ENCODE measurements around the gene TMEFF2. TPM values are rescaled to one million over a fixed set of nuclear protein-coding genes. Genes with fewer than 3 reads are reported as not detected.
"Not testable (repeated sequence)": the region's sequence is repeated elsewhere in the genome, so short reads cannot be mapped to it uniquely, and the experiment has no call there.

TMEFF2 gene
- polyA plus RNA-seq, 2 donors: 0.02 to 0.08 TPM

GRCh38 chr2:192123847-192124246 is 70.9 kb downstream of the TMEFF2 start:
- Histone ChIP-seq H3K36me3 (ENCODE audit: control insufficient read depth in 2 of 2, insufficient read depth in 2 of 2, low read length in 1 of 2) (no peaks in the 10 kb centered on the region), H3K4me1 (ENCODE audit: control insufficient read depth in 2 of 2, insufficient read depth in 2 of 2, low read length in 1 of 2) (no peaks in the 10 kb centered on the region), H3K9me3 (ENCODE audit: control insufficient read depth in 2 of 2, insufficient read depth in 1 of 2, low read depth in 1 of 2, low read length in 1 of 2) (no peaks in the 10 kb centered on the region), H3K27ac (ENCODE audit: low read depth in 2 of 2, low read length in 1 of 2) (no peak overlapping the region), H3K4me3 (ENCODE audit: low read depth in 1 of 2, low read length in 2 of 2) (no peak overlapping the region), H3K27me3 (ENCODE audit: control insufficient read depth in 1 of 2, insufficient read depth in 2 of 2, low read length in 2 of 2) (no peaks in the 10 kb centered on the region)

GRCh38 chr2:192122946-192123345 is 71.8 kb downstream of the TMEFF2 start:
- Histone ChIP-seq H3K4me1 (ENCODE audit: control insufficient read depth in 2 of 2, insufficient read depth in 2 of 2, low read length in 1 of 2) (no peaks in the 10 kb centered on the region), H3K9me3 (ENCODE audit: control insufficient read depth in 2 of 2, insufficient read depth in 1 of 2, low read depth in 1 of 2, low read length in 1 of 2) (no peaks in the 10 kb centered on the region), H3K27ac (ENCODE audit: low read depth in 2 of 2, low read length in 1 of 2) (no peak overlapping the region), H3K36me3 (ENCODE audit: control insufficient read depth in 2 of 2, insufficient read depth in 2 of 2, low read length in 1 of 2) (no peaks in the 10 kb centered on the region), H3K27me3 (ENCODE audit: control insufficient read depth in 1 of 2, insufficient read depth in 2 of 2, low read length in 2 of 2) (no peaks in the 10 kb centered on the region), H3K4me3 (ENCODE audit: low read depth in 1 of 2, low read length in 2 of 2) (no peak overlapping the region)

GRCh38 chr2:192122141-192122540 is 72.6 kb downstream of the TMEFF2 start:
- Histone ChIP-seq H3K4me1 (ENCODE audit: control insufficient read depth in 2 of 2, insufficient read depth in 2 of 2, low read length in 1 of 2) (no peaks in the 10 kb centered on the region), H3K36me3 (ENCODE audit: control insufficient read depth in 2 of 2, insufficient read depth in 2 of 2, low read length in 1 of 2) (no peaks in the 10 kb centered on the region), H3K4me3 (ENCODE audit: low read depth in 1 of 2, low read length in 2 of 2) (no peak overlapping the region), H3K27ac (ENCODE audit: low read depth in 2 of 2, low read length in 1 of 2) (no peak overlapping the region), H3K27me3 (ENCODE audit: control insufficient read depth in 1 of 2, insufficient read depth in 2 of 2, low read length in 2 of 2) (no peaks in the 10 kb centered on the region), H3K9me3 (ENCODE audit: control insufficient read depth in 2 of 2, insufficient read depth in 1 of 2, low read depth in 1 of 2, low read length in 1 of 2) (no peaks in the 10 kb centered on the region)
- WGBS, 2 donors: 68 to 69% methylated on average over 1 of the region's 1 CpG

- WGBS, 2 donors: 77 to 88% methylated on average over 1 of the region's 1 CpG
- Histone ChIP-seq H3K27me3 (ENCODE audit: control insufficient read depth in 1 of 2, insufficient read depth in 2 of 2, low read length in 2 of 2) (no peaks in the 10 kb centered on the region), H3K36me3 (ENCODE audit: control insufficient read depth in 2 of 2, insufficient read depth in 2 of 2, low read length in 1 of 2) (no peaks in the 10 kb centered on the region), H3K27ac (ENCODE audit: low read depth in 2 of 2, low read length in 1 of 2) (no peak overlapping the region), H3K4me3 (ENCODE audit: low read depth in 1 of 2, low read length in 2 of 2) (no peak overlapping the region), H3K4me1 (ENCODE audit: control insufficient read depth in 2 of 2, insufficient read depth in 2 of 2, low read length in 1 of 2) (no peaks in the 10 kb centered on the region), H3K9me3 (ENCODE audit: control insufficient read depth in 2 of 2, insufficient read depth in 1 of 2, low read depth in 1 of 2, low read length in 1 of 2) (no peaks in the 10 kb centered on the region)
Observed at GRCh38 chr2:192119536-192119935, 75.2 kb downstream of the TMEFF2 start.

- Histone ChIP-seq H3K9me3 (ENCODE audit: control insufficient read depth in 2 of 2, insufficient read depth in 1 of 2, low read depth in 1 of 2, low read length in 1 of 2) (no peaks in the 10 kb centered on the region), H3K36me3 (ENCODE audit: control insufficient read depth in 2 of 2, insufficient read depth in 2 of 2, low read length in 1 of 2) (no peaks in the 10 kb centered on the region), H3K27me3 (ENCODE audit: control insufficient read depth in 1 of 2, insufficient read depth in 2 of 2, low read length in 2 of 2) (no peaks in the 10 kb centered on the region), H3K4me3 (ENCODE audit: low read depth in 1 of 2, low read length in 2 of 2) (no peak overlapping the region), H3K4me1 (ENCODE audit: control insufficient read depth in 2 of 2, insufficient read depth in 2 of 2, low read length in 1 of 2) (no peaks in the 10 kb centered on the region), H3K27ac (ENCODE audit: low read depth in 2 of 2, low read length in 1 of 2) (no peak overlapping the region)
- WGBS, 2 donors: 38 to 48% methylated on average over 2 of the region's 2 CpGs
Observed at GRCh38 chr2:192117705-192118104, 77.0 kb downstream of the TMEFF2 start.

- H3K9me3 ChIP-seq (ENCODE audit: control insufficient read depth in 2 of 2, insufficient read depth in 1 of 2, low read depth in 1 of 2, low read length in 1 of 2); H3K4me3 ChIP-seq (ENCODE audit: low read depth in 1 of 2, low read length in 2 of 2); H3K27ac ChIP-seq (ENCODE audit: low read depth in 2 of 2, low read length in 1 of 2); H3K27me3 ChIP-seq (ENCODE audit: control insufficient read depth in 1 of 2, insufficient read depth in 2 of 2, low read length in 2 of 2); H3K4me1 ChIP-seq (ENCODE audit: control insufficient read depth in 2 of 2, insufficient read depth in 2 of 2, low read length in 1 of 2); H3K36me3 ChIP-seq (ENCODE audit: control insufficient read depth in 2 of 2, insufficient read depth in 2 of 2, low read length in 1 of 2): not testable (repeated sequence)
- 67 to 76% methylated on average over 2 of the region's 2 CpGs for WGBS, 2 donors
Observed at GRCh38 chr2:192111536-192111935, 83.2 kb downstream of the TMEFF2 start.

DNA sequence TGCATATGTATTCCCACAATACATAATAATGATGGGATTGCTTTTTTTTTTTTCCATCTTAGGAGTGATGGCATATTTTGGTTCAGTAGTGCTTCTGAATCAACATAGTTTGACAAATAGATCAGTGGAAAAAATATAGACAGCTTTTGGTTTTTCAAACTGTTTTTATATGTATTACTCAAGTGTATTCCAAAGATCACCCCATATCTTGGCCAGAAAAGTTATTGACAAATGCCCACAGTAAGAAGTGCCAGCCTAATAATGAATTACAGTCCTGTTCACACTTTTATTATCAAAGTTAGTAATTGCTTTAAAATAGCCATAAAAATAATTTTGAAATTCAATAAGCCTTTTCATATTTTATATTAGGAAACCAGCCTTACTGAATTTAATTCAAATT is 95.0 kb downstream of the TMEFF2 start:
- Histone ChIP-seq H3K36me3 (ENCODE audit: control insufficient read depth in 2 of 2, insufficient read depth in 2 of 2, low read length in 1 of 2) (no peaks in the 10 kb centered on the region), H3K27me3 (ENCODE audit: control insufficient read depth in 1 of 2, insufficient read depth in 2 of 2, low read length in 2 of 2) (no peaks in the 10 kb centered on the region), H3K4me3 (ENCODE audit: low read depth in 1 of 2, low read length in 2 of 2) (no peak overlapping the region), H3K4me1 (ENCODE audit: control insufficient read depth in 2 of 2, insufficient read depth in 2 of 2, low read length in 1 of 2) (no peaks in the 10 kb centered on the region), H3K9me3 (ENCODE audit: control insufficient read depth in 2 of 2, insufficient read depth in 1 of 2, low read depth in 1 of 2, low read length in 1 of 2) (no peaks in the 10 kb centered on the region), H3K27ac (ENCODE audit: low read depth in 2 of 2, low read length in 1 of 2) (no peak overlapping the region)

DNA sequence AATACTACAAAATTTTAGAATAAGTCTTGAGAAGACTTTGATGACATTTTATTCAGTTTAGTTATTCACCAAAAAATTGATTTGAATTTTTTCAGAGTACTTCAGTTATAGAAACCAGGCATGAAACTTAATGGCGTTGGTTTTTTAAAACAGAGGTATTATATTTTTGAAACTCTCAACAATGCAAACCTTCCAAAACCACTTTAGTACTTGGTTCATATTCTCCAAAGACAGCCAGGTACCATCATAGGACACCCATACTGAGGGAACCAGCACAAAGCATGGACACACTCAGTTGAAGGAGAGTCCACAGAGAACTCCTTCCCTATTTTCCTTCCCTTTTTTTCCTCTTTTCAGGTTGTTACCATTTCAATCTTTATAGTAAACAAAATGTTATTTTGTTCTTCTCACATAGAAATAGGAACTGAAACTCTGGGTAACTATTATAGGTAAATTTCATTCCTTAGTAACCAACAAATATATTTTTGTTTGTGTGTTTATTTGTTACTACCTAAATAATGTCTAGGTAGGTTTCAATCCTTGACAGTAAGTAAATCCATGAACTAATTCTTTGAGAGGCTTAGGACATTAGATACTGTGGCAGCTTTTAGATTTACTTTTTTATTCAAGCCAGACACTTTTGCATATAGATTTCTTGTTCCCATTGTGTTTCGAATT is 95.8 kb downstream of the TMEFF2 start:
- Histone ChIP-seq H3K27me3 (ENCODE audit: control insufficient read depth in 1 of 2, insufficient read depth in 2 of 2, low read length in 2 of 2) (no peaks in the 10 kb centered on the region), H3K36me3 (ENCODE audit: control insufficient read depth in 2 of 2, insufficient read depth in 2 of 2, low read length in 1 of 2) (no peaks in the 10 kb centered on the region), H3K4me1 (ENCODE audit: control insufficient read depth in 2 of 2, insufficient read depth in 2 of 2, low read length in 1 of 2) (no peaks in the 10 kb centered on the region), H3K27ac (ENCODE audit: low read depth in 2 of 2, low read length in 1 of 2) (no peak overlapping the region), H3K9me3 (ENCODE audit: control insufficient read depth in 2 of 2, insufficient read depth in 1 of 2, low read depth in 1 of 2, low read length in 1 of 2) (no peaks in the 10 kb centered on the region), H3K4me3 (ENCODE audit: low read depth in 1 of 2, low read length in 2 of 2) (no peak overlapping the region)
- WGBS, 2 donors: 85 to 92% methylated on average over 2 of the region's 2 CpGs

DNA sequence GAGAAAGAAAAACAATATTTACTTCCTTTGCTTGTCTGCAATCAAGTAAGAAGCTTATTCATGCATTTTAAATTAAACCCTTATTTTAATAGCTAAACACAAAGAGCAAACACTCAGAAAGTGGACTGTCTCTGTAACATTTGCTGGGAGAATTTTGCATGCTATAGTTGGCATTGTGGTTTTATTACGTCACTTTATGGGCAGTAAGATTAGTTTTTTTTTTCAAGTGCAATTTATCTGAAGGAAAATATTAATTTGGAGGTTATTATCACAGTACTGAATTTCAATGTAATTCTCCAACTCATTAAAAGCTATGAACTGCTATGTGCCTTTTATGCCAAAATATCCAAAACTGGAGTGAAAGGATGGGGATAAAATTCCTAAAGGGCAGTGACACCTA is 103.3 kb downstream of the TMEFF2 start:
- Histone ChIP-seq H3K9me3 (ENCODE audit: control insufficient read depth in 2 of 2, insufficient read depth in 1 of 2, low read depth in 1 of 2, low read length in 1 of 2) (no peaks in the 10 kb centered on the region), H3K27me3 (ENCODE audit: control insufficient read depth in 1 of 2, insufficient read depth in 2 of 2, low read length in 2 of 2) (no peaks in the 10 kb centered on the region), H3K4me1 (ENCODE audit: control insufficient read depth in 2 of 2, insufficient read depth in 2 of 2, low read length in 1 of 2) (no peaks in the 10 kb centered on the region), H3K36me3 (ENCODE audit: control insufficient read depth in 2 of 2, insufficient read depth in 2 of 2, low read length in 1 of 2) (no peaks in the 10 kb centered on the region), H3K4me3 (ENCODE audit: low read depth in 1 of 2, low read length in 2 of 2) (no peak overlapping the region), H3K27ac (ENCODE audit: low read depth in 2 of 2, low read length in 1 of 2) (no peak overlapping the region)
- 55 to 68% methylated on average over 1 of the region's 1 CpG for WGBS, 2 donors

GRCh38 chr2:192090911-192091310 is 103.8 kb downstream of the TMEFF2 start:
- no peaks in the 10 kb centered on the region for H3K9me3 ChIP-seq (ENCODE audit: control insufficient read depth in 2 of 2, insufficient read depth in 1 of 2, low read depth in 1 of 2, low read length in 1 of 2)
- no peaks in the 10 kb centered on the region for H3K36me3 ChIP-seq (ENCODE audit: control insufficient read depth in 2 of 2, insufficient read depth in 2 of 2, low read length in 1 of 2)
- H3K27me3 ChIP-seq (ENCODE audit: control insufficient read depth in 1 of 2, insufficient read depth in 2 of 2, low read length in 2 of 2): no peaks in the 10 kb centered on the region
- 72 to 75% methylated on average over 7 of the region's 7 CpGs for WGBS, 2 donors
- no peak overlapping the region for H3K4me3 ChIP-seq (ENCODE audit: low read depth in 1 of 2, low read length in 2 of 2)
- H3K27ac ChIP-seq (ENCODE audit: low read depth in 2 of 2, low read length in 1 of 2): no peak overlapping the region
- no peaks in the 10 kb centered on the region for H3K4me1 ChIP-seq (ENCODE audit: control insufficient read depth in 2 of 2, insufficient read depth in 2 of 2, low read length in 1 of 2)
